HCT116 (cell line): ENCODE results near the gene ZSWIM3. TPM values are rescaled to one million over a fixed set of nuclear protein-coding genes. Genes with fewer than 3 reads are reported as not detected.
A peak's percentile ranks its signal among the peaks of the same experiment; 100 is the strongest.

ENCODE experiments used
- ATAC-seq: fragments of 200-7000 bp; cut with Tn5 transposase; 2 replicates; pipeline ENCODE4 v1.9.1; 2020; ENCODE audit warnings: mild to moderate bottlenecking, moderate library complexity
- BruUV-seq: library from RNA; stranded (reverse); fragments of 400-500 nt; replicated peaks from 2 replicates; lab custom pipeline; 2021; lab: Mats Ljungman, UMichigan
- CTCF ChIA-PET: fragments of 300-600 bp; sonication (Branson Sonifier 250); formaldehyde crosslinking; loops from one replicate; lab custom pipeline; 2021; ENCODE audit warnings: antibody characterized with exemption; lab: Charles Lee
- POLR2A ChIA-PET: fragments of 300-600, 350-600 bp; sonication (Branson Sonifier 250); formaldehyde crosslinking; loops from one replicate; lab custom pipeline; 2021; ENCODE audit warnings: antibody characterized with exemption; lab: Charles Lee
- RAD21 ChIA-PET, 2 experiments: fragments of 300-600 bp; sonication (Branson Sonifier 250); formaldehyde crosslinking; loops; one replicate each; lab custom pipeline; 2023; ENCODE audit warnings: low total read pairs in 2 of 2; ENCODE audit not compliant: uncharacterized antibody in 2 of 2, unreplicated experiment in 2 of 2, low non-redundant PET in 1 of 2; lab: Charles Lee
- DNase-seq: peaks from one replicate; pipeline ENCODE4 v3.0.0-alpha.2; 2010; ENCODE audit warnings: low read depth, low spot score
- H2AFZ ChIP-seq: fragments of 200-600 bp; shearing (Covaris generic), sonication (generic); 2 replicates; pipeline ENCODE4 v1.6.1; 2017; ENCODE audit warnings: low read depth, mixed run types, mixed read lengths, antibody characterized with exemption, low read length; ENCODE audit not compliant: poor library complexity, severe bottlenecking
- H3K27ac ChIP-seq: 2 replicates; pipeline ENCODE4 v1.5.1; 2012; ENCODE audit warnings: low read depth, low read length
- H3K27me3 ChIP-seq: fragments of 200-600 bp; sonication (generic); 2 replicates; pipeline ENCODE4 v1.6.1; 2016; ENCODE audit warnings: mixed run types, low read length, mixed read lengths; ENCODE audit not compliant: insufficient read depth
- H3K36me3 ChIP-seq, 2 experiments: fragments of 200-500 bp in 1 of 2; fragments of 200-600 bp in 1 of 2; sonication (Bioruptor generic) in 1 of 2; sonication (generic) in 1 of 2; 2 replicates each; pipeline versions ENCODE4 v1.5.1 to v1.6.1; 2014 to 2016; ENCODE audit warnings: low read length in 2 of 2, inconsistent platforms in 1 of 2, mixed read lengths in 1 of 2, mixed run types in 1 of 2; ENCODE audit not compliant: insufficient read depth in 2 of 2, control insufficient read depth in 1 of 2
- H3K4me1 ChIP-seq, 2 experiments: fragments of 200-600 bp in 1 of 2; sonication (generic) in 1 of 2; 2 replicates each; pipeline versions ENCODE4 v1.5.1 to v1.6.1; 2012 to 2017; ENCODE audit warnings: low read length in 2 of 2, inconsistent platforms in 1 of 2, mild to moderate bottlenecking in 1 of 2, mixed read lengths in 1 of 2, mixed run types in 1 of 2, moderate library complexity in 1 of 2; ENCODE audit not compliant: insufficient read depth in 2 of 2, control insufficient read depth in 1 of 2
- H3K4me2 ChIP-seq: fragments of 200-600 bp; sonication (generic); 2 replicates; pipeline ENCODE4 v1.6.1; 2017; ENCODE audit warnings: mixed run types, low read length, mixed read lengths
- H3K4me3 ChIP-seq, 2 experiments: fragments of 200-600 bp in 1 of 2; sonication (generic) in 1 of 2; replicated peaks in 1 of 2; 2 replicates each; pipeline ENCODE4 v1.5.1; 2011 to 2016; ENCODE audit warnings: low read length in 2 of 2, control low read depth in 1 of 2, low read depth in 1 of 2, mild to moderate bottlenecking in 1 of 2, mixed read lengths in 1 of 2, mixed run types in 1 of 2
- H3K79me2 ChIP-seq: fragments of 200-600 bp; sonication (generic); 2 replicates; pipeline ENCODE4 v1.6.1; 2017; ENCODE audit warnings: mild to moderate bottlenecking, mixed run types, low read length, moderate library complexity, mixed read lengths; ENCODE audit not compliant: insufficient read depth
- H3K9ac ChIP-seq: fragments of 200-600 bp; sonication (generic); 2 replicates; pipeline ENCODE4 v1.6.1; 2016; ENCODE audit warnings: low read length, mixed read lengths
- H3K9me2 ChIP-seq: fragments of 200-600 bp; sonication (generic), shearing (Covaris generic); 2 replicates; pipeline ENCODE4 v1.6.1; 2017; ENCODE audit warnings: mixed run types, mild to moderate bottlenecking, moderate library complexity; ENCODE audit not compliant: insufficient read depth
- H3K9me3 ChIP-seq, 2 experiments: fragments of 200-500 bp in 1 of 2; fragments of 200-600 bp in 1 of 2; sonication (Bioruptor generic) in 1 of 2; sonication (generic) in 1 of 2; 2 replicates each; pipeline ENCODE4 v1.6.1; 2014 to 2017; ENCODE audit warnings: low read length in 2 of 2, mixed read lengths in 2 of 2, inconsistent platforms in 1 of 2, low read depth in 1 of 2, mild to moderate bottlenecking in 1 of 2, mixed run types in 1 of 2, moderate library complexity in 1 of 2; ENCODE audit not compliant: control insufficient read depth in 1 of 2, insufficient read depth in 1 of 2
- H4K20me1 ChIP-seq: fragments of 200-600 bp; sonication (generic), shearing (Covaris generic); 2 replicates; pipeline ENCODE4 v1.6.1; 2017; ENCODE audit warnings: mixed run types, mild to moderate bottlenecking, moderate library complexity; ENCODE audit not compliant: insufficient read depth
- CBX3 ChIP-seq: IDR thresholded peaks from 2 replicates; pipeline ENCODE4 v1.6.1; 2012; ENCODE audit warnings: low read depth
- CEBPB ChIP-seq: IDR thresholded peaks from 2 replicates; pipeline ENCODE4 v1.6.1; 2012; ENCODE audit warnings: low read depth
- CTCF ChIP-seq, 3 experiments: fragments of 200-600 bp in 1 of 3; sonication (generic) in 1 of 3; IDR thresholded peaks in 2 of 3; conservative IDR thresholded peaks in 1 of 3; 2 replicates each; pipeline ENCODE4 v1.5.1; 2012 to 2017; ENCODE audit warnings: low read depth in 2 of 3, low read length in 2 of 3, antibody characterized with exemption in 1 of 3, borderline replicate concordance in 1 of 3, control low read depth in 1 of 3, mild to moderate bottlenecking in 1 of 3, mixed read lengths in 1 of 3, mixed run types in 1 of 3, moderate library complexity in 1 of 3; ENCODE audit not compliant: insufficient read depth in 1 of 3
- EGR1 ChIP-seq: IDR thresholded peaks from 2 replicates; pipeline ENCODE4 v1.6.1; 2012; ENCODE audit warnings: low read depth
- ELF1 ChIP-seq: IDR thresholded peaks from 2 replicates; pipeline ENCODE4 v1.6.1; 2012; ENCODE audit warnings: low read depth, borderline replicate concordance
- EZH2 ChIP-seq: fragments of 200-600 bp; sonication (generic); IDR thresholded peaks from 2 replicates; pipeline ENCODE4 v1.6.1; 2017; ENCODE audit warnings: antibody characterized with exemption, mixed run types
- EZH2phosphoT487 ChIP-seq: fragments of 200-600 bp; IDR thresholded peaks from 2 replicates; pipeline ENCODE4 v1.6.1; 2018; ENCODE audit warnings: antibody characterized with exemption, borderline replicate concordance
- FOSL1 ChIP-seq: IDR thresholded peaks from 2 replicates; pipeline ENCODE4 v1.6.1; 2012; ENCODE audit warnings: low read depth
- JUND ChIP-seq: IDR thresholded peaks from 2 replicates; pipeline ENCODE4 v1.6.1; 2012
- MAX ChIP-seq: IDR thresholded peaks from 2 replicates; pipeline ENCODE4 v1.6.1; 2012
- POLR2A ChIP-seq: IDR thresholded peaks from 2 replicates; pipeline ENCODE4 v1.7.0; 2011; ENCODE audit warnings: borderline replicate concordance; ENCODE audit not compliant: insufficient read depth, insufficient read length; ENCODE audit errors: extremely low read depth
- POLR2AphosphoS5 ChIP-seq: IDR thresholded peaks from 2 replicates; pipeline ENCODE4 v1.6.1; 2011; ENCODE audit warnings: mild to moderate bottlenecking, low read depth, low read length, moderate library complexity
- RAD21 ChIP-seq: IDR thresholded peaks from 2 replicates; pipeline ENCODE4 v1.6.1; 2012; ENCODE audit warnings: low read depth, mild to moderate bottlenecking
- SIN3A ChIP-seq: IDR thresholded peaks from 2 replicates; pipeline ENCODE4 v1.6.1; 2012; ENCODE audit warnings: low read depth
- SP1 ChIP-seq: IDR thresholded peaks from 2 replicates; pipeline ENCODE4 v1.6.1; 2012; ENCODE audit warnings: low read depth
- SRF ChIP-seq: IDR thresholded peaks from 2 replicates; pipeline ENCODE4 v1.6.1; 2012; ENCODE audit warnings: low read depth
- TCF7L2 ChIP-seq: IDR thresholded peaks from 2 replicates; pipeline ENCODE4 v1.7.0; 2011; ENCODE audit warnings: borderline replicate concordance, inconsistent platforms; ENCODE audit not compliant: insufficient read depth, insufficient read length; ENCODE audit errors: extremely low read depth
- YY1 ChIP-seq: IDR thresholded peaks from 2 replicates; pipeline ENCODE4 v1.6.1; 2011; ENCODE audit warnings: low read length, low read depth, moderate library complexity, mild to moderate bottlenecking; ENCODE audit not compliant: insufficient replicate concordance; ENCODE audit errors: extremely low read depth
- ZFX ChIP-seq: fragments of 450-650 bp; IDR thresholded peaks from 2 replicates; pipeline ENCODE4 v1.6.1; 2017
- ZNF274 ChIP-seq: fragments of 200-500 bp; sonication (Bioruptor generic); IDR thresholded peaks from 2 replicates; pipeline ENCODE4 v1.6.1; 2014; ENCODE audit warnings: mild to moderate bottlenecking, low read depth, low read length, inconsistent platforms
- intact Hi-C: fragments of 100-400 bp; cut with micrococcal nuclease; formaldehyde crosslinking; loops from 2 replicates; pipeline ENCODE4 v1.10.0; 2022
- total RNA-seq: library from RNA; stranded (reverse); gene quantifications from one replicate; pipeline ENCODE4 v1.2.1, GENCODE V29; 2021; ENCODE audit not compliant: unreplicated experiment
- TF ChIP-seq, protein P1 (sequence below): IDR thresholded peaks from 2 replicates; pipeline ENCODE4 v1.6.1; 2012
- TF ChIP-seq, protein P2 (sequence below): IDR thresholded peaks from 2 replicates; pipeline ENCODE4 v1.6.1; 2011; ENCODE audit warnings: mild to moderate bottlenecking, low read length, moderate library complexity; ENCODE audit not compliant: insufficient replicate concordance; ENCODE audit errors: extremely low read depth

The ZSWIM3 gene
- total RNA-seq, 1 experiment from 2014 or later = 1.8 TPM

DNA sequence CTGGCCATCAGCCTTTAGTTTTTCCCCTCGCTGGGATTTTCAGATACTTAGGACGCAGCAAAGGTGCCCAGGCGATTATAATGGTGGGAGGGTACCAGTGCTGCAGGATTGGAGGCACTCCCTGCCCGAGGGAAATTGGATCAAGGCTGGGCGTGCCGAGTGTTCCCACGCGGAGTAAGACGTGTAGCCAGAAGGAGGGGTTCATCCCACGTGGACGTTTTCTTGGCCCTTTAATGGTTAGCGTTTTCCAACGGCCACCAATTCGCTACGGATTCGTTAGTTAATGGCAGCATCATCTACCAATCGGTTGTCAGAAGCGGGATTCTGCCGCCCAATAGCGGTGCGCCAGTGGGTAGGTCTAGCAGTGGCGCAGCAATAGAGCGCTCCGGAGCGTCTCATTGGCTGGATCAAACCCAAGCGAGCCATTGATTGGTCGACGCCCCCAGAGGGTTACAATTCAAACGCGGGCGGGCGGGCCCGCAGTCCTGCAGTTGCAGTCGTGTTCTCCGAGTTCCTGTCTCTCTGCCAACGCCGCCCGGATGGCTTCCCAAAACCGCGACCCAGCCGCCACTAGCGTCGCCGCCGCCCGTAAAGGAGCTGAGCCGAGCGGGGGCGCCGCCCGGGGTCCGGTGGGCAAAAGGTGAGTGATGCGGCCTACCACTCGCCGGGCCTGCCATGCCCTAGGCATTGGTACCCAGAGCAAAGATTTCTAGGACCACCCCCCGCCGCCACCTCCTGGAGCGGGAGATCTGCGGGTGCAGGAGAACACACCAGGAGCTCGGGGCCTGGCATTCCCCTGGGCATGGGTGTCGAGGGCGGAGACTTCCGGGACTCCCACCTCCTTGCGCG lies 45.0 kb upstream of the ZSWIM3 start, which contains the start of gene UBE2C:
Gene UBE2C (plus strand): TSS at position 488 of the 849 bp plus-strand sequence. CDS start 52 bp downstream, at position 540.
- no peaks in the 10 kb centered on the region for H3K9me2 ChIP-seq
- no peaks in the 10 kb centered on the region for H3K9me3 ChIP-seq
- DNase-seq (peak; percentile 100), ATAC-seq (peak; percentile 97)
- peaks cover 21 to 31% of the 10 kb centered on the region in 2 experiments; a peak in 3 of 4 replicates for H3K4me1 ChIP-seq
- TF ChIP-seq SIN3A = peak; percentile 99
- TF ChIP-seq CBX3 = no peak
- no peak for TF ChIP-seq YY1
- TF ChIP-seq, protein P1, sequence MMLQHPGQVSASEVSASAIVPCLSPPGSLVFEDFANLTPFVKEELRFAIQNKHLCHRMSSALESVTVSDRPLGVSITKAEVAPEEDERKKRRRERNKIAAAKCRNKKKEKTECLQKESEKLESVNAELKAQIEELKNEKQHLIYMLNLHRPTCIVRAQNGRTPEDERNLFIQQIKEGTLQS = no peak
- TF ChIP-seq JUND = no peak
- TF ChIP-seq ZFX = peak; percentile 94
- TF ChIP-seq POLR2A = peak; percentile 26
- TF ChIP-seq POLR2AphosphoS5 = peak; percentile 72
- TF ChIP-seq, protein P2, sequence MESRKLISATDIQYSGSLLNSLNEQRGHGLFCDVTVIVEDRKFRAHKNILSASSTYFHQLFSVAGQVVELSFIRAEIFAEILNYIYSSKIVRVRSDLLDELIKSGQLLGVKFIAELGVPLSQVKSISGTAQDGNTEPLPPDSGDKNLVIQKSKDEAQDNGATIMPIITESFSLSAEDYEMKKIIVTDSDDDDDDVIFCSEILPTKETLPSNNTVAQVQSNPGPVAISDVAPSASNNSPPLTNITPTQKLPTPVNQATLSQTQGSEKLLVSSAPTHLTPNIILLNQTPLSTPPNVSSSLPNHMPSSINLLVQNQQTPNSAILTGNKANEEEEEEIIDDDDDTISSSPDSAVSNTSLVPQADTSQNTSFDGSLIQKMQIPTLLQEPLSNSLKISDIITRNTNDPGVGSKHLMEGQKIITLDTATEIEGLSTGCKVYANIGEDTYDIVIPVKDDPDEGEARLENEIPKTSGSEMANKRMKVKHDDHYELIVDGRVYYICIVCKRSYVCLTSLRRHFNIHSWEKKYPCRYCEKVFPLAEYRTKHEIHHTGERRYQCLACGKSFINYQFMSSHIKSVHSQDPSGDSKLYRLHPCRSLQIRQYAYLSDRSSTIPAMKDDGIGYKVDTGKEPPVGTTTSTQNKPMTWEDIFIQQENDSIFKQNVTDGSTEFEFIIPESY = no peak
- TF ChIP-seq ELF1 = no peak
- TF ChIP-seq MAX = peak; percentile 93
- peak; percentile 99 for TF ChIP-seq SP1
- TF ChIP-seq CTCF (IDR thresholded peaks at IDR 0.05 in 2 of 3, conservative IDR thresholded peaks at IDR 0.05 in 1 of 3; ENCODE audit: borderline replicate concordance in 1 of 3, insufficient read depth in 1 of 3, low read depth in 2 of 3, low read length in 2 of 3) = no peak
- TF ChIP-seq ZNF274 = no peak
- no peak for TF ChIP-seq TCF7L2
- TF ChIP-seq FOSL1 = no peak
- no peak for TF ChIP-seq EGR1
- TF ChIP-seq CEBPB = no peak
- no peak for TF ChIP-seq RAD21
- no peak for TF ChIP-seq SRF
- no peak for TF ChIP-seq EZH2phosphoT487
- no peak for TF ChIP-seq EZH2
- H3K4me3 ChIP-seq = peak within 1 kb of the TSS; percentile 85 to 100
- H3K36me3 ChIP-seq = peaks cover 44 to 63% of the 10 kb centered on the region in 2 experiments
- ChIA-PET CTCF (interaction anchor here (1.2 kb wide), 1 partner anchor 157 kb away, joined by 3 read pairs; no protein-coding TSS in a partner anchor), POLR2A (no interaction called here), RAD21 (no interaction called here)
- no TSS peak for BruUV-seq
- intact Hi-C loops = loop anchor here (5.0 kb wide), 1 partner anchor 160 kb away; the partner anchor contains the start of gene ZNF335
- no peak within 1 kb of the TSS for H2AFZ ChIP-seq
- H3K79me2 ChIP-seq = peaks cover 34% of the 10 kb centered on the region
- H3K4me2 ChIP-seq = peak within 1 kb of the TSS; percentile 86
- peak within 1 kb of the TSS; percentile 91 for H3K9ac ChIP-seq
- H3K27me3 ChIP-seq = no peaks in the 10 kb centered on the region
- peak within 1 kb of the TSS; percentile 93 for H3K27ac ChIP-seq
- no peaks in the 10 kb centered on the region for H4K20me1 ChIP-seq
